Karpas-422 (cell line): Measurements from ENCODE around the gene ABHD4. TPM values are rescaled to one million over a fixed set of nuclear protein-coding genes. Genes with fewer than 3 reads are reported as not detected.
"Not testable (repeated sequence)": the region's sequence is repeated elsewhere in the genome, so short reads cannot be mapped to it uniquely, and the experiment has no call there.

ENCODE experiments used
- DNase-seq: peaks from one replicate; pipeline ENCODE4 v3.0.0-alpha.2; 2015
- H2AFZ ChIP-seq: fragments of 200-600 bp; sonication (generic); 2 replicates; pipeline ENCODE4 v1.6.1; 2014; ENCODE audit warnings: antibody characterized with exemption, low read length, mixed read lengths
- H3K27ac ChIP-seq: fragments of 200-600 bp; sonication (generic); 2 replicates; pipeline ENCODE4 v1.5.1; 2014; ENCODE audit warnings: mild to moderate bottlenecking, low read length, moderate library complexity
- H3K27me3 ChIP-seq: fragments of 200-600 bp; sonication (generic); 2 replicates; pipeline ENCODE4 v1.6.1; 2014; ENCODE audit warnings: low read length, mixed read lengths
- H3K36me3 ChIP-seq: fragments of 200-600 bp; sonication (generic); 2 replicates; pipeline ENCODE4 v1.6.1; 2014; ENCODE audit warnings: low read length, mixed read lengths; ENCODE audit not compliant: insufficient read depth
- H3K4me1 ChIP-seq: fragments of 200-600 bp; sonication (generic); 2 replicates; pipeline ENCODE4 v1.6.1; 2014; ENCODE audit warnings: mild to moderate bottlenecking, low read length, mixed read lengths
- H3K4me2 ChIP-seq: fragments of 200-600 bp; sonication (generic); 2 replicates; pipeline ENCODE4 v1.6.1; 2014; ENCODE audit warnings: low read length, low read depth, mild to moderate bottlenecking; ENCODE audit not compliant: poor library complexity, severe bottlenecking
- H3K4me3 ChIP-seq: fragments of 200-600 bp; sonication (generic); 2 replicates; pipeline ENCODE4 v1.5.1; 2014; ENCODE audit warnings: mild to moderate bottlenecking, antibody characterized with exemption, low read length, mixed read lengths
- H3K79me2 ChIP-seq: fragments of 200-600 bp; sonication (generic); 2 replicates; pipeline ENCODE4 v1.6.1; 2014; ENCODE audit warnings: mild to moderate bottlenecking, low read length, mixed read lengths
- H3K9ac ChIP-seq: fragments of 200-600 bp; sonication (generic); 2 replicates; pipeline ENCODE4 v1.6.0; 2014; ENCODE audit warnings: low read length
- H3K9me2 ChIP-seq: fragments of 200-600 bp; sonication (generic), shearing (Covaris generic); replicated peaks from 2 replicates; pipeline ENCODE4 v1.6.0; 2014; ENCODE audit warnings: mild to moderate bottlenecking, low read length, moderate library complexity; ENCODE audit not compliant: insufficient read depth
- H3K9me3 ChIP-seq: fragments of 300-700, 200-600 bp; sonication (generic); 2 replicates; pipeline ENCODE4 v1.6.1; 2014; ENCODE audit warnings: low read length, mixed read lengths
- H4K20me1 ChIP-seq: fragments of 200-600 bp; sonication (generic); 2 replicates; pipeline ENCODE4 v1.6.1; 2014; ENCODE audit warnings: mild to moderate bottlenecking, antibody characterized with exemption, low read length, low read depth; ENCODE audit not compliant: insufficient read depth
- total RNA-seq: library from RNA; depleted of rRNA; stranded (reverse); fragments of >200 nt; shearing (Covaris generic); gene quantifications from 2 replicates; pipeline ENCODE4 v1.2.3, GENCODE V29; 2014; ENCODE audit warnings: low replicate concordance

Gene ABHD4
- total RNA-seq, 1 experiment from 2014 or later, result 6.1 TPM

- Histone ChIP-seq H3K4me2 (no peak overlapping the region), H3K9ac (no peak overlapping the region), H3K9me3 (no peaks in the 10 kb centered on the region), H3K4me1 (peaks cover 10% of the 10 kb centered on the region), H3K4me3 (no peak overlapping the region), H3K27ac (no peak overlapping the region), H3K79me2 (no peaks in the 10 kb centered on the region), H3K9me2 (no peaks in the 10 kb centered on the region), H3K36me3 (no peaks in the 10 kb centered on the region), H2AFZ (no peak overlapping the region), H3K27me3 (no peaks in the 10 kb centered on the region), H4K20me1 (no peaks in the 10 kb centered on the region)
- no peak for DNase-seq
Measured at GRCh38 chr14:22613736-22614239, 15.7 kb downstream of the ABHD4 start.

DNA sequence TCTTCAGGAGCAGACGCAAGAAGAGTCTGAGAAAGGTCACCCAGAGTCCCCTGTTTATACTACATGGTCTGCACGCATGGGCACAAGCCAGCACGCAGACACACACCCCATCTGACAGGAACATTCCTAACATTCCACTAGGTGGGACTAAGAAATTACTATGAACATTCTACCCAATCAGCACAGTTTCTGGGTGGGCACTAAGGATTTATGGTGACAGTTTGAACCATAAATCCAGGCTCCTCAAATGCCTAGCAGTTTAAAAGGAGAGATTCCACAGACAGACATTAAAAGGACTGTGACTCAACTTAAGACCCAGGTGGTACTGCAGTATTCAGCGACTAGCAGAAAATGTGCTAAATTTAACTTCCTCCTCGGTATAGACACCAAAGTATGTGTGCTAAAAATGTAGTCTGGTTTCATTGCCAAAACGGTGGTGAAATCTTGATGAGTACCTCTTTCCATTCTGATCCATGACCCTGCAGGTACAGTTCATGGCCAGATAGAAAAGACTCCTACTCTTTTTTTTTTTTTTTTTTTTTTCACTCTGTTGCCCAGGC lies 16.2 kb downstream of the ABHD4 start:
- Histone ChIP-seq H3K9me2 (no peaks in the 10 kb centered on the region), H4K20me1 (no peaks in the 10 kb centered on the region), H3K9ac (no peak overlapping the region), H3K4me2 (no peak overlapping the region), H3K4me3 (no peak overlapping the region), H3K9me3 (no peaks in the 10 kb centered on the region), H3K79me2 (no peaks in the 10 kb centered on the region), H3K36me3 (no peaks in the 10 kb centered on the region), H3K27ac (no peak overlapping the region), H3K27me3 (no peaks in the 10 kb centered on the region), H2AFZ (no peak overlapping the region), H3K4me1 (peaks cover 10% of the 10 kb centered on the region)
- no peak for DNase-seq

DNA sequence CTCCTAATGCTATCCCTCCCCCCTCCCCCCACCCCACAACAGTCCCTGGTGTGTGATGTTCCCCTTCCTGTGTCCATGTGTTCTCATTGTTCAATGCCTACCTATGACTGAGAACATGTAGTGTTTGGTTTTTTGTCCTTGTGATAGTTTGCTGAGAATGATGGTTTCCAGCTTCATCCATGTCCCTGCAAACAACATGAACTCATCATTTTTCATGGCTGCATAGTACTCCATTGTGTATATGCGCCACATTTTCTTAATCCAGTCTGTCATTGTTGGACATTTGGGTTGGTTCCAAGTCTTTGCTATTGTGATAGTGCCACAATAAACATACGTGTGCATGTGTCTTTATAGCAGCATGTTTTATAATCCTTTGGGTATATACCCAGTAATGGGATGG lies 17.7 kb downstream of the ABHD4 start:
- not testable (repeated sequence) for H3K9me2 ChIP-seq, H3K27me3 ChIP-seq, H3K9ac ChIP-seq, H4K20me1 ChIP-seq, H3K4me2 ChIP-seq, H3K27ac ChIP-seq, DNase-seq, H3K4me3 ChIP-seq, H3K79me2 ChIP-seq, H3K9me3 ChIP-seq, H3K36me3 ChIP-seq, H2AFZ ChIP-seq
- H3K4me1 ChIP-seq, result peaks cover 10% of the 10 kb centered on the region

DNA sequence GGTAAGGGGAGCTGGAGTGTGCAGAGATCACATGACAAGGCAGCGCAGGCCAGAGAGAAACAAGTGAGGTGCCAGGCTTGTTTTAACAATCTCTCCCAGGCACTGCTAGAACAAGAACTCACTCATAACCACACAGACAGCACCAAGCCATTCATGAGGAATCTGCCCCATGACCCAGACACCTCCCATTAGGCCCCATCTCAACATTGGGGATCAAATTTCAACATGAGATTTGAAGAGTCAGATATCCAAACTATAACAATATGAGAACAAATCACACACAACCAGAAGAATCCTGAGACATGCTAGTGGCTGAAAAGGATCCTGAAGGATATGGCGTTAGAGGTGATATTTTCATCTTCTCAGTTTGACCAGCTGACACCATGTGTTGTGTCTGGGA lies 24.2 kb downstream of the ABHD4 start:
- no peaks in the 10 kb centered on the region for H4K20me1 ChIP-seq

DNA sequence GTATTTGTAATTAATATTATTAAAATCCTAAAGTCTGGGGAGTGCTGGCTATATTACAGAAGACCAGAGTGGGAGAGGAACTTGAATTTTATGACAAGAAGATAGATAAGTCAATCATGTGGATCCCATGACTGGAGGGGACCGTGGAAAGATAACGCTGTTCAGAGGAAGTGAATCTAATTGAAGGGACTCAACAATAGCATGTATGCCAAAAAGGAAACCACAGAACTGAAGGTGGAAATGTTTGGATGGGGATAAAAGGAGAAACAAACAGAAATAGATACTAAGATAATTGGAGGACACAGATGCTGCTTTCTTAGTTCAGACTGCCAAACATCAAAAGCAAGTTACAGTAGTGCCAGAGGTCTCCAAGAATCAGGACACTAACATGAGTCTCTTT lies 24.9 kb downstream of the ABHD4 start:
- no peaks in the 10 kb centered on the region for H4K20me1 ChIP-seq
- no peak overlapping the region for H3K4me3 ChIP-seq
- no peak overlapping the region for H3K9ac ChIP-seq
- H3K27ac ChIP-seq, result no peak overlapping the region
- H3K4me1 ChIP-seq, result no peaks in the 10 kb centered on the region
- DNase-seq, result no peak
- no peak overlapping the region for H2AFZ ChIP-seq
- H3K4me2 ChIP-seq, result no peak overlapping the region
- H3K79me2 ChIP-seq, result no peaks in the 10 kb centered on the region
- no peaks in the 10 kb centered on the region for H3K36me3 ChIP-seq
- H3K27me3 ChIP-seq, result no peaks in the 10 kb centered on the region
- H3K9me2 ChIP-seq, result no peaks in the 10 kb centered on the region
- no peaks in the 10 kb centered on the region for H3K9me3 ChIP-seq

More for the DNA sequence above, 24.2 kb downstream of the ABHD4 start:
- no peak for DNase-seq
- Histone ChIP-seq H3K9me3 (no peaks in the 10 kb centered on the region), H3K9ac (no peak overlapping the region), H3K9me2 (no peaks in the 10 kb centered on the region), H3K79me2 (no peaks in the 10 kb centered on the region), H3K27ac (no peak overlapping the region), H3K36me3 (no peaks in the 10 kb centered on the region), H2AFZ (no peak overlapping the region), H3K4me2 (no peak overlapping the region), H3K27me3 (no peaks in the 10 kb centered on the region), H3K4me1 (no peaks in the 10 kb centered on the region), H3K4me3 (no peak overlapping the region)

DNA sequence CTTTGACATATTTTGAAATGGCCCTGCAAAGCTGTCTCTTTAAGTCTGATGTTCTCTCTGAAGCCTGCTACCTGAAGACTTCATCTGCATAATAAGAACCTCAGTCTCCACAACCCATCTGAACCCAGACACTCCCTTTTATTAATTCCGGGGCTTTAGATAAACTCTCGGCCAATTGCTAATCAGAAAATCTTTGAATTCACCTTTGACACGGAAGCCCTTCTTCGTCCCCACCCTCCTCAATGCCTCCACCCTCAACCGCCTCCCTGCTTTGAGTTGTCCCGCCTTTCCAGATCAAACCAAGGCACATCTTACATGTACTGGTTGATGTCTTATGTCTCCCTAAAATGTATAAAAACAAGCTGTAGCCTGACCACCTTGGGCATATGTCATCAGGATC lies 28.5 kb downstream of the ABHD4 start:
- no peaks in the 10 kb centered on the region for H3K27me3 ChIP-seq
- no peaks in the 10 kb centered on the region for H4K20me1 ChIP-seq
- H2AFZ ChIP-seq, result no peak overlapping the region
- no peaks in the 10 kb centered on the region for H3K79me2 ChIP-seq
- H3K9me3 ChIP-seq, result no peaks in the 10 kb centered on the region
- H3K9ac ChIP-seq, result no peak overlapping the region
- no peak overlapping the region for H3K4me2 ChIP-seq
- no peak for DNase-seq
- H3K9me2 ChIP-seq, result no peaks in the 10 kb centered on the region
- H3K27ac ChIP-seq, result no peak overlapping the region
- H3K4me3 ChIP-seq, result no peak overlapping the region
- H3K4me1 ChIP-seq, result no peaks in the 10 kb centered on the region
- no peaks in the 10 kb centered on the region for H3K36me3 ChIP-seq

DNA sequence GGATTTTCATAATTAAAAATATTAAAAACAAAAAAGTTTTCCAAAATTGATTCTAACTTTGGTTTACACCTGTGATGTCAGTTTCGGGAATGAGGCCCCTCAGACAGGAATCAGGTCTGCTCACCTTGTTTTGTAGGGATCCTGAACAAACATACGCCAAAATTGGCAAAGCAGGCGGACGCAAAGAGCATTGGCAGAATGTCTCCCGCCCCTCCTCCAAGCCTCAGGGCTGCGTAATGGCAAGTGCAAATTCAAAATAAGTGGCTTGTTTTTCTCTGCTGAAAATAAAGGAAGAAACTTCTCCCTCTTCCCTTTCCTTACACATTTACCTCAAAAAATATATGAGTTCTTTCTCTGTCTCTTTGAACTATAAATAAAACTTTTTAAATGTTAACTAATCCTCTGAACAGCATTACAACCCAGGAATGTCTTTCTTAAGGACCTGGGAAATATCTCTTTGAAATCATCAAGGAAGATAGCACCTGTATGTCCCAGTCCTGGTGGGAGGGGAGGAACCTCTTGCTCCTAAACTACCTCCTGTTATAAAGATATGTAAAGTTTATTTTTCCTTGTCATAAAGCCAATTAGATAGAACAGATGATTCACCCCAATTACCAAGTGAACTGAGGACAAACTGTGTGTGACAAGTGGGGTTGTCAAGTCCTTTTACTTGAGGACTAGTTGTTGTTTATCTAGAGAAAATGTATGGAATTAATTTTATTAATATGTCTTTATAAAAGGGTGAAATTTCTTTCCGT lies 29.6 kb downstream of the ABHD4 start:
- H3K9ac ChIP-seq, result no peak overlapping the region
- no peak overlapping the region for H2AFZ ChIP-seq
- no peaks in the 10 kb centered on the region for H3K9me3 ChIP-seq
- no peaks in the 10 kb centered on the region for H3K4me1 ChIP-seq
- no peak overlapping the region for H3K4me3 ChIP-seq
- no peaks in the 10 kb centered on the region for H3K36me3 ChIP-seq
- no peak overlapping the region for H3K4me2 ChIP-seq
- no peak for DNase-seq
- H3K79me2 ChIP-seq, result no peaks in the 10 kb centered on the region
- no peaks in the 10 kb centered on the region for H3K27me3 ChIP-seq
- H3K9me2 ChIP-seq, result no peaks in the 10 kb centered on the region
- H3K27ac ChIP-seq, result no peak overlapping the region
- no peaks in the 10 kb centered on the region for H4K20me1 ChIP-seq

DNA sequence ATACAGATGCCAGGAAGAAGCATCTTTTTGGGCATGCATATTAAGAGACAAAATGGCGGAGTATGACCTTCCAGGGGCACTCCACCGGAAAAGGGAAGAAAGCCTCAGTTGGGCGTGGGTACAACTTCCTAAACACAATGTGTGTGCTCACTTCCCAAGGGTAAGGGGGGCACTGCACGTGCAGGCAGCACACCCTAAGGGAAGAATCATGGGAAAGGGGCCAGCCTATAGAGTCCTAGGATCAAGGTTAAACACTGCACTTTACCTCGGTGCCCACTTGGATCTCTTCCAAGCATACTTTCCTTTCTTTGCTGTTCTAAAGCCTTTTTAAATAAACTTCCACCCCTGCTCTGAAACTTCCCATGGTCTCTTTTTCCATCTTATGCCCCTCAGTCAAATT lies 31.3 kb downstream of the ABHD4 start:
- Histone ChIP-seq H3K79me2 (no peaks in the 10 kb centered on the region), H3K4me2 (no peak overlapping the region), H3K9me3 (no peaks in the 10 kb centered on the region), H3K27ac (no peak overlapping the region), H4K20me1 (no peaks in the 10 kb centered on the region), H2AFZ (no peak overlapping the region), H3K9me2 (no peaks in the 10 kb centered on the region), H3K9ac (no peak overlapping the region), H3K27me3 (no peaks in the 10 kb centered on the region), H3K4me1 (no peaks in the 10 kb centered on the region), H3K36me3 (no peaks in the 10 kb centered on the region), H3K4me3 (no peak overlapping the region)
- no peak for DNase-seq
